ENCODE data around the gene ADGRV1.
"Not testable (repeated sequence)": the region's sequence is repeated elsewhere in the genome, so short reads cannot be mapped to it uniquely, and the experiment has no call there.

ADGRV1 gene

GRCh38 chr5:90991201-90991600 is 432.6 kb downstream of the ADGRV1 start:
- DNase-seq (ENCODE audit: low read depth) = no peak

- no peak for DNase-seq (ENCODE audit: low read depth)
Measured at GRCh38 chr5:90994796-90995195, 436.2 kb downstream of the ADGRV1 start.

DNA sequence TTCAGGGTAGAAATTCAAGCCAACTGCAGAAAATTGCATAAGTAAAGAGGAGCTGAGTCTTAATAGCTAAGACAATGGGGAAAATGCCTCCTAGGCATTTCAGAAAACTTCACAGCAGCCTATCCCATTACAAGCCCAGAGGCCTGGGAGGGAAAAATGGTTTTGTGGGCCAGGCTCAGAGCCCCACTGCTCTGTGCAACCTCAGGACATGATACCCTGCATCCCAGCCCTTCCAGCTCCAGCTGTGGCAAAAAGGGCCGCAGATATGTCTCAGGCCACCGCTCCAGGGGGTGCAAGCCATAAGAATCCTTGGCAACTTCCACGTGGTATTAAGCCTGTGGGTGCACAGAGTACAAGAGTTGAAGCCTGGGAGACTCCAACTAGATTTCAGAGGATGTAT is 437.5 kb downstream of the ADGRV1 start:
- DNase-seq (ENCODE audit: low read depth) = no peak

- no peak for DNase-seq (ENCODE audit: low read depth)
Measured at GRCh38 chr5:90997082-90997481, 438.5 kb downstream of the ADGRV1 start.

DNA sequence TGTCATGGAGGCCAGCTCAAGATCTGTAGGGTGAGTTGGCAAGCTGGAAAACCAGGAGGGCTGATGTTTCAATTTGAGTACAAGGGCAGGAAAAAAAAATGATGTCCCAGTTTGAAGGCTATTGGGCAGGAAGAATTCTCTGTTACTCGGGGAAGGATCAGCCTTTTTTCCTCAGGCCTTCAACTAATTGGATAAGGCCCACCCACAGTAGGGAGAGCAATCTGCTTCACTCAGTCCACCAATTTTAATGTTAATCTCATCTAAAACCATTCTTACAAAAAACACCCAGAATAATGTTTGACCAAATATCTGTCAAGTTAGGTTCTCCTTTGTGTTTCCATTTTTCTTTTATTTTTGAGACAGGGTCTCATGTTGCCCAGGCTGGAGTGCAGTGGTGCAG is 442.1 kb downstream of the ADGRV1 start:
- no peak for DNase-seq (ENCODE audit: low read depth)

DNA sequence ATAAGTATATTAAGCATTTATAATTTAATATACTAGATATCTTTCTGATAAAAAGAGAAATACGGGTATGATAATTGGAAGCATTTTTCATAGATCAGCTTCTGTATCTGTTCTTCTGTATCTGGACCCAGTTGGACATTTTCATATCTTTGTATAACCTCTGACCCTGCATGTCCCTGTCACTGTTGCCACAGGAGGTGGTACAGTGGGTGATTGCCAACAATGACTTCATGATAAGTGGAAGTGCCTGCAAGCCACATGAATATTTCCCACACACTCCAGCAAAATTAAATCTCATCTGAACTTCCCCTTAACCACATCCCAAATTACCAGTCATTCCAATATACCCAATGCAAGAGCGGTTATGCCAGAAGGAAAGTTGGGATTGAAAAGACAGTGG is 448.1 kb downstream of the ADGRV1 start:
- DNase-seq (ENCODE audit: low read depth) = no peak

DNA sequence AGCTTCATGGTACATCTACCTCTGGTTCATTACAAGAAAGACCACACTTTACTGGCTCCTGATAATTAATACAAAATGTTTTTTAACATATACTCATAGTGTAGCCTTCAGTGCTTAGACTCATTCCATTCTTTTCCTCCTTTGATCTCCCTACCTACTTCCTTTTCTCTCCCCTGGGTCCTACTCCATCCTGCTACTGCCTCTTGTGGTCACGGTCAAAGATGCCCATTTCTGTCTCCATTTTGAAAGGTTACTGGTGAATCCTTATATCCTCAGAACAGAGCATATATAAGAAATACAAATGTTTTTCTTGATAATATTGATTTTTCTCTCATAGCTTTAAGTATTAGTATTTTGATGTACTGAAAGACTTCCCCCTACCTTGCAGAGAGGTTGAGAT is 448.7 kb downstream of the ADGRV1 start:
- DNase-seq (ENCODE audit: low read depth) = no peak

GRCh38 chr5:91007780-91008402 is 449.3 kb downstream of the ADGRV1 start:
- no peak for DNase-seq (ENCODE audit: low read depth)

DNA sequence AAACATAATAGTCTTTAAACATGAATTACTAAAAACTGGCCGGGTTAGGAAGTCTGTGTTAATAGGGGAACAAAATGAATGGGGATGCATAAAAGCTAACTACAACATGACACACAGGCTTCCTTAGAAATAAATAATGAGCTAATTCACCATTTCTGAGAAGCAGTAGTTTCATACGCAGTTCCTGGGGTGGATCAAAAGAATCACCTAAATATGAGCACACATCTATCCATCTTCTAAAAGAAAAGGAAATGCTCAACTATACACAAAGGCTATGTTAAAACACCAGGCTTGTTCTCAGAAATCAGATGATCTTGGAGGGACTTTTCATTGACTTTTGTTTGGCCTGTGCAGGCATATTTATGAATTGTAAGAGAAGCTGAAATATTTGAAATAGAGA is 451.5 kb downstream of the ADGRV1 start:
- no peak for DNase-seq (ENCODE audit: low read depth)

GRCh38 chr5:91011029-91011428 is 452.4 kb downstream of the ADGRV1 start:
- DNase-seq (ENCODE audit: low read depth) = no peak

- not testable (repeated sequence) for DNase-seq (ENCODE audit: low read depth)
Measured at GRCh38 chr5:91012867-91013266, 454.3 kb downstream of the ADGRV1 start.

DNA sequence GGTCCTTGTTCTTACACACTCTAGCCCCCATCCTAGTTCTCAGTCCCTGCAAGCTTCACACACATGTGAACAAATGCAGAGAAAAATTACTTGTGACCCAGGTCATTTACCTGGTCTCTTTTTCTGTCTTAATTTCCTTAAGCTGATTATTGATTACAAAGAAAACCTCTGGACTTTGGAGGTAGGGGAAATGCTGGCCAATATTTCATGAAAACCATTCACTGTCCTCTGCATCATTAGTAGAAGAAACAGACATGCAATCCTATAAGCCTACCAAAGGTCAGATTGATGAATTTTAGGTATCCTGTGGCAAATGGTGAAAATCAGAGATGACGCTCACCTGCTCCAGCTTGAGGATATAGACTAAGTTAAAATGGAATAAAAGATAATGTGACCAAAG is 457.7 kb downstream of the ADGRV1 start:
- no peak for DNase-seq (ENCODE audit: low read depth)

- DNase-seq (ENCODE audit: low read depth) = peak; percentile 28
Measured at GRCh38 chr5:91016954-91017700, 458.5 kb downstream of the ADGRV1 start.

- DNase-seq (ENCODE audit: low read depth) = no peak
Measured at GRCh38 chr5:91018200-91018599, 459.6 kb downstream of the ADGRV1 start.

- DNase-seq (ENCODE audit: low read depth) = no peak
Measured at GRCh38 chr5:91018712-91019371, 460.2 kb downstream of the ADGRV1 start.

DNA sequence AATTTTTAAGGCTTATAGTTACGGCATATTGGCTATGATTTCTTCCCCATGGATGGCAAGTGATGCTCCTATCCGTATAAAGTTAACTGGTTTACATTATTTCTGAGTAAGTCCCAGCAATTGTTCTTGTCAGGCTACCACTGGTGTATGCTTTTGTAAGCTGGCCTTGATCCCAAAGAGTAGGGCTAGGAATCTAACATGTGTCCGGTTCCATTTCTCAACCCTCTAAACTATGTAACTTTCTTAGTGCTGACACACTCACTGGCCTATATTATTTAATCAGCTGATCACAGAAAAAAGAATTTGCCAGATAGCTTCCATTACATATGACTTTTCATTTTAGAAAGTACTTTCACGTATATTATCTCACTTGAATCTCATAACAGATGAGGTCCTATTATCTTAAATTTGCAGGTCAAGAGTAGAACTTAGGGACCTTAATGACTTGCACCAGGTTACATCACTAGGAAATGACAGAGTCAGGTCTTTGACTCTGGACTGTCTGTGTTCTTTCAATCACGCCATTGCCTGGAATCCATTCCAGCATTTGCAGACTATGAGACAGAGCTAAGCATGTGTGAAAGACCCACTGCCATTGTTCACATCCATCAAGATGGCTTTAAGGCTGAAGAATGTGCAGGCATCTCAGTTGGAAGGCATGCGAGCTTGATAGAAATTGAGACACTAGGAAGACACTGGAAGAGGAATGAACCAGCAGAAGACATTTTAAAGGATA is 461.6 kb downstream of the ADGRV1 start:
- DNase-seq (ENCODE audit: low read depth) = no peak

DNA sequence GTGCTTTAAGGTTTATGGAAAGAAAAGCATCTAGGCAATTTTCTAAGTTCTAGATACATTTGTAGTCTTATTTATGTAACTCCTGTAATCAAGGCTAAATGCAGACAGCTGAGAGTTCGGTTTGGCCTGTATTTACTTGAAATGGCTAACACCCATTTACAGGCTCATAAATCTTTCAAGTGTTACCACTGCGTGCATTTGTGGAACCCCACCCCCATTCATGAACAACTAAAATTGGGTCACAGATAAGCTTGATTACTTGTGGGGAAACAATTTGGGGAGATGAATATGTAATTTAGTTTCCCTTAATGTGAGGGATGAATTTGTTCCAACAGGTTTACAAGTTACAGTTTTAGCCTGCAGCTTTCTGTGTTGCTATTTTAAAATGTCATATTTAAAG is 463.9 kb downstream of the ADGRV1 start:
- DNase-seq (ENCODE audit: low read depth) = no peak

GRCh38 chr5:91024206-91024605 is 465.6 kb downstream of the ADGRV1 start:
- no peak for DNase-seq (ENCODE audit: low read depth)

GRCh38 chr5:91024727-91025126 is 466.1 kb downstream of the ADGRV1 start:
- DNase-seq (ENCODE audit: low read depth) = no peak

DNA sequence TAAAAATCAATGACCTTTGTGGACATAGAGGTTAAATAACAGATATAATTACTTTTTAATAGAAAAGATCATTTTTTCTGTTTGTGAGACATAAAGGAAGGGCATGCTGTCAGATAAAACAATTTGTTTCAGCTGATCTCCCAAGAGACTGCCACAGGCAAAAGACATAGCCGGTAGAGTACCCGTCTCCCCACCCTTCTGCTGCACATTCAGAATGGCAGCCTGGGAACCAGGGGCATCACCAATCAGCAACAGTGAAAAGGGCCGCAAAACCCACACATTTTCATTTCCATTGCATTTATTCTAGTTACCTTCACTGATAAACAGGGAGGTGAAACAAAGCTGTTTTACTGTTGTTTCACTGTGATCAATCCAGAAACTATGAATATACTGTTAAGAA is 466.9 kb downstream of the ADGRV1 start:
- no peak for DNase-seq (ENCODE audit: low read depth)

DNA sequence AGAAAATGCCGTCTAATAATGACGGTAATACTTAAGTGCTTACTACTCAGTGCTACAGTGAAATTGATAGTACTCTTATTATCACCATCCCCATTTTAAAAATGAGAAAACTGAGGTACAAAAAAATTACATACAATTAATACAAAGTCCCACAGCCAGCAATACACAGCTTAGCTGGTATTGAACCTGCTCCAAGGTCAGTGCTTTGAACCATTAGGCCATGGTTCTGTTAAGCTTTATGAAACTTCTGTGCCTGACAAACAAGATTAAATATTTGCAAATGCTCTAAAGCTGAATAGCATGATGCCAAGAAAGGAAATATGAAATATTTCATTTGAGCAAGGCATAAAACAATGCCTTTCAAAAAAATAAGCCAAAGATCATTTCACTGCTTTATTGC is 467.4 kb downstream of the ADGRV1 start:
- DNase-seq (ENCODE audit: low read depth) = no peak

DNA sequence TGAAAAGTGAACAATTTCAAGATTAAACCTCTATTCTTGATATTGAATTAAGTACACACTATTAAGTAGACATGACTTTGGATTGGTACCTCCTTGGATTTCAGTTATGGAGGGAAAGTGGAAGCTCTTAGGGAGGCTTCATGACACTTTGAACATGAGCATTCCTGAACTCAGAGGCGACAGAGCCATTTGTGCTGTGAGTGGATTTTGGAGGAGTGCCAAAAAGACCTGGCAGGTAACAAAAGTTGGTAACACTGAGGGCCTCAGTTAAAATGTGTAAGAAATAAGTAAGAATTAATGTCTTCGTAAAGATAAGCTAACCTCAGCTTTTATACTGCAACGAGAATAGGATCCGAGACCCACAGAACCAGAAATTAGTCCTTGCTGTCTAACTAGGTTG is 467.9 kb downstream of the ADGRV1 start:
- no peak for DNase-seq (ENCODE audit: low read depth)

All from HS-5 (cell line).